Measurements from ENCODE around the gene PKM. TPM values are rescaled to one million over a fixed set of nuclear protein-coding genes. Genes with fewer than 3 reads are reported as not detected.
A peak's percentile ranks its signal among the peaks of the same experiment; 100 is the strongest.

PKM gene
- total and polyA plus RNA-seq, 12 donors = 396 to 1,308 (median 1,056) TPM

DNA sequence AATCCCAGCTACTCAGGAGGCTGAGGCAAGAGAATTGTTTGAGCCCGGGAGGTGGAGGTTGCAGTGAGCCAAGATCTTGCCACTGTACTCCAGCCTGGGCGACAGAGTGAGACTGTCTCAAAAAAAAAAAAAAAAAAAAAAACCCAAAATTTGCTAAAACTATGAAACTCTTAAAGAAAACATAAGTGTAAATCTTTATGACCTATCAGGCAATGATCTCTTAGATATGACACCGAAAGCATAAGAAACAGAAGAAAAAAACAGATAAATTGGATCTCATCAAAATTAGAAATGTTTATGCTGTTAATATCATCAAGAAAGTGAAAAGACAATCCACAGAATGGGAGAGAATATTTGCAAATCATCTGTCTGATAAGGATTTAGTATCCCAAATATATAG lies 48.7 kb downstream of the PKM start:
- DNase-seq = no peak
- 92 to 96% (median 95%) methylated on average over 3 of the region's 3 CpGs for WGBS, 4 donors
- Histone ChIP-seq H3K4me3 (no peak overlapping the region), H3K27ac (no peak overlapping the region), H3K27me3 (peaks cover 18% of the 10 kb centered on the region), H3K9me3 (replicated peaks in 1 of 3) (no peaks in the 10 kb centered on the region), H3K4me1 (replicated peaks in 1 of 2) (peaks cover 0 to 6% of the 10 kb centered on the region in 2 donors), H3K36me3 (replicated peaks in 1 of 2) (no peaks in the 10 kb centered on the region)
- no peak for TF ChIP-seq POLR2A (IDR thresholded peaks at IDR 0.05)
- TF ChIP-seq, protein P1, sequence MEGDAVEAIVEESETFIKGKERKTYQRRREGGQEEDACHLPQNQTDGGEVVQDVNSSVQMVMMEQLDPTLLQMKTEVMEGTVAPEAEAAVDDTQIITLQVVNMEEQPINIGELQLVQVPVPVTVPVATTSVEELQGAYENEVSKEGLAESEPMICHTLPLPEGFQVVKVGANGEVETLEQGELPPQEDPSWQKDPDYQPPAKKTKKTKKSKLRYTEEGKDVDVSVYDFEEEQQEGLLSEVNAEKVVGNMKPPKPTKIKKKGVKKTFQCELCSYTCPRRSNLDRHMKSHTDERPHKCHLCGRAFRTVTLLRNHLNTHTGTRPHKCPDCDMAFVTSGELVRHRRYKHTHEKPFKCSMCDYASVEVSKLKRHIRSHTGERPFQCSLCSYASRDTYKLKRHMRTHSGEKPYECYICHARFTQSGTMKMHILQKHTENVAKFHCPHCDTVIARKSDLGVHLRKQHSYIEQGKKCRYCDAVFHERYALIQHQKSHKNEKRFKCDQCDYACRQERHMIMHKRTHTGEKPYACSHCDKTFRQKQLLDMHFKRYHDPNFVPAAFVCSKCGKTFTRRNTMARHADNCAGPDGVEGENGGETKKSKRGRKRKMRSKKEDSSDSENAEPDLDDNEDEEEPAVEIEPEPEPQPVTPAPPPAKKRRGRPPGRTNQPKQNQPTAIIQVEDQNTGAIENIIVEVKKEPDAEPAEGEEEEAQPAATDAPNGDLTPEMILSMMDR (IDR thresholded peaks at IDR 0.05) = no peak
- intact Hi-C loops (cut with DNase I) = no loop called here

DNA sequence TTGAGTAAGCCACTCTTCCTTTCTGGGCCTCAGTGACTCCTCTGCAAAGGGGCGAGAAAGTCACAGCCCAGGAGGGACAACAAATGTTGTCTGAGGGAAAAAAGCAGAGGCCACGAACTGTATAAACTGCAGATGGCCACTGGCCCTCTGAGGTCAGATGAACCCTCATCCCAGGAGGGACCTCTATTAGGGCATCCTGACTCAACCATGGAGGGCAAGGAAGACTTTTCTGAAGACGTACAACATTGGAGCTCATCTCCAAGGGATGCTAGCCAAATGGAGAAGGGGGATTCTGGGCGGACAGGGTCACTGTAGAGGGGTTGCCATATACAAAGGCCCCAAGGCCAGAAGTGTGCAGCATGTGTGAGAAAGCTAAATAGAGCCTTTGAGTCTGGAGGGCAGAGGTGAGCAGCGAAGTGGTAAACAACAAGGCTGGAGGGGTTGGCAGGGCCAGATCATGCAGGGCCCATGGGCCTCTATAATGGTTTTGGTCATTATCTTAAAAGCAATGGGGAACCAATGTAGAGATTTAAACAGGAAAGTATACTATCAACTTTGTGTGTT lies 50.1 kb downstream of the PKM start:
- WGBS, 4 donors = 85 to 91% (median 88%) methylated on average over 5 of the region's 5 CpGs
- Histone ChIP-seq H3K9me3 (replicated peaks in 1 of 3) (no peaks in the 10 kb centered on the region), H3K36me3 (replicated peaks in 1 of 2) (no peaks in the 10 kb centered on the region), H3K27ac (no peak overlapping the region), H3K4me3 (no peak overlapping the region), H3K4me1 (replicated peaks in 1 of 2) (peaks cover 0 to 6% of the 10 kb centered on the region in 2 donors), H3K27me3 (peaks cover 18% of the 10 kb centered on the region)
- intact Hi-C loops (cut with DNase I) = no loop called here
- no peak for TF ChIP-seq POLR2A (IDR thresholded peaks at IDR 0.05)
- TF ChIP-seq, protein P1 (IDR thresholded peaks at IDR 0.05) = no peak
- DNase-seq = no peak

- Histone ChIP-seq H3K9me3 (replicated peaks in 1 of 3) (no peaks in the 10 kb centered on the region), H3K4me1 (replicated peaks in 1 of 2) (peaks cover 0 to 6% of the 10 kb centered on the region in 2 donors), H3K4me3 (no peak overlapping the region), H3K36me3 (replicated peaks in 1 of 2) (no peaks in the 10 kb centered on the region), H3K27me3 (peaks cover 18% of the 10 kb centered on the region), H3K27ac (no peak overlapping the region)
- 63 to 76% (median 72%) methylated on average over 2 to 16 of the region's 16 CpGs for WGBS, 4 donors
- intact Hi-C loops (cut with DNase I) = no loop called here
- TF ChIP-seq, protein P1 (IDR thresholded peaks at IDR 0.05) = no peak
- TF ChIP-seq POLR2A (IDR thresholded peaks at IDR 0.05) = no peak
- peak in 1 of 7 donors; percentile 6 for DNase-seq
Observed at GRCh38 chr15:72179950-72180581, 50.9 kb downstream of the PKM start.

GRCh38 chr15:72178976-72179585 lies 51.9 kb downstream of the PKM start:
- Histone ChIP-seq H3K9me3 (replicated peaks in 1 of 3) (no peaks in the 10 kb centered on the region), H3K27ac (no peak overlapping the region), H3K27me3 (peaks cover 12% of the 10 kb centered on the region), H3K4me3 (no peak overlapping the region), H3K4me1 (replicated peaks in 1 of 2) (peaks cover 0 to 2% of the 10 kb centered on the region in 2 donors), H3K36me3 (replicated peaks in 1 of 2) (no peaks in the 10 kb centered on the region)
- TF ChIP-seq POLR2A (IDR thresholded peaks at IDR 0.05) = no peak
- TF ChIP-seq, protein P1 (IDR thresholded peaks at IDR 0.05) = no peak
- 86 to 91% (median 88%) methylated on average over 13 of the region's 13 CpGs for WGBS, 4 donors
- DNase-seq = no peak
- intact Hi-C loops (cut with DNase I) = no loop called here

Data from adrenal gland (tissue), 12 donors.